ENCODE results near the gene BIRC7. TPM values are rescaled to one million over a fixed set of nuclear protein-coding genes. Genes with fewer than 3 reads are reported as not detected.
A peak's percentile ranks its signal among the peaks of the same experiment; 100 is the strongest.

The BIRC7 gene
- total and polyA plus RNA-seq, 5 donors: not detected

DNA sequence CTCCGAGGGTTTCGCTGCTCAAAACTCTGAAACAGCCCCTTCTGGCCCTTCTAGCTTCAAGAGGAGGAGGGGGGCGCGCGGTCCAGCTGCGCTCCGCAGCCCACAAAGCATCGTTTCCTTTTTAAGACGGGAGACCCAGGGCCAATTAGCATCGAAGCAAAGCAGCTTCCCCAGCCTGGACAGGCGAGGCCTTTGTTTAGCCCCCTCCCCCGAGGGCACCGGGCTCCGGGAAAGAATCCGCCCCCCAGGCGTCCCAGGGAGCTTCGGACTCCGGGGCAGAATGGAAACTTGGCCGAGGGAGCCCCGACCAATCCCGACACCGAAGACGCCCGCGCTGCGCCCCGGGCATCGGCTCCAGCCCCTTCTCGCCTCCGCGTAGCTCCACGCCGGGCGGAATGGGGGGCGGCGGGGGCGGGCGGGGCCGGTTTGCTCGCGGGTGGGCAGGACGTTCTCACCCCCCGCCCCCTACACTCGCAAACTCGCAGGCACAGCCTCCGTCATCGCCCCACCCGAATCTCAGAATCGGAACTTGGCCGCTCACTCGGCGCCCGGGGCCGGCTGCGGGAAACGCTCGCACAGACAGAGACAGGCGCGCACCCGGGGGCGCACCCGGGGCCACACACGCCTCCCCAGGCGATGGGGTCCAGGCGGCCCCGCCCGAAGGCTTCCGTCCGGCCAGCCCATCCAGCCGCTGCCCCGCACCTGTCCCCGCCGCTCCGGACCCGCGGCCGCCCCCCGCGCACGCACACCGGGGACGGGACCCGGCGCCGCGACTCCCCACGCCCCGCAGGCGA is 17.9 kb downstream of the BIRC7 start:
- WGBS: 1% methylated on average over 89 of the region's 89 CpGs
- no peak for DNase-seq
- H3K27ac ChIP-seq (ENCODE audit: low read length): no peak overlapping the region
- H3K27me3 ChIP-seq (ENCODE audit: control insufficient read depth, insufficient read depth): no peaks in the 10 kb centered on the region
- H3K4me1 ChIP-seq (ENCODE audit: control insufficient read depth, insufficient read depth, low read length): no peaks in the 10 kb centered on the region
- intact Hi-C loops (cut with DNase I): no loop called here
- H3K9me3 ChIP-seq (ENCODE audit: control insufficient read depth, low read length): no peaks in the 10 kb centered on the region
- ATAC-seq: peak in 1 of 2 donors; percentile 34
- H3K4me3 ChIP-seq (ENCODE audit: low read length): peak overlapping the region; percentile 41

DNA sequence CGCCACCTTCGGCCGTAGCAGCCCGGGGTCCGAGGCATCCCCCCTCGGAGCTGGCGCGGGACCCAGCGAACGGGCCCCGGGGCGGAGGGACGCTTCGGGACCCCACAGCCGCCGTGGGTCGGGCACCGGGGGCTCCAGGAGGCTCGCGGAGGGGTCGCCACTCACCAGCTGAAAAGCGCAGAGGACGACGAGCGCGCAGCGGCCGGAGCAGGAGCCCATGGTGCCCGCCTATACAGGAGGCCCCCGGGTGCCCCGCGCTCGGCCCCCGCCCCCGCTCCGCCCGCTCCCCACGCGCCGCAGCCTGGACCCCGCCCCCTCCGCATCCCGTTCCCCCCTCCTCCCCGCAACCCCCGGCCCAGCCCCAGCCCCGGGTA is 18.5 kb downstream of the BIRC7 start, which contains the start of gene NKAIN4:
TSS of gene NKAIN4 (minus strand) at position 232 of the 374 bp plus-strand sequence. CDS start at position 219, 13 bp downstream.
- DNase-seq (no peak), ATAC-seq (no peak)
- no peaks in the 10 kb centered on the region for H3K4me1 ChIP-seq (ENCODE audit: control insufficient read depth, insufficient read depth, low read length)
- H3K27ac ChIP-seq (ENCODE audit: low read length): no peak within 1 kb of the TSS
- WGBS: 3% methylated on average over 43 of the region's 46 CpGs
- intact Hi-C loops (cut with DNase I): no loop called here
- peak within 1 kb of the TSS; percentile 41 for H3K4me3 ChIP-seq (ENCODE audit: low read length)
- H3K27me3 ChIP-seq (ENCODE audit: control insufficient read depth, insufficient read depth): no peaks in the 10 kb centered on the region
- no peaks in the 10 kb centered on the region for H3K9me3 ChIP-seq (ENCODE audit: control insufficient read depth, low read length)

DNA sequence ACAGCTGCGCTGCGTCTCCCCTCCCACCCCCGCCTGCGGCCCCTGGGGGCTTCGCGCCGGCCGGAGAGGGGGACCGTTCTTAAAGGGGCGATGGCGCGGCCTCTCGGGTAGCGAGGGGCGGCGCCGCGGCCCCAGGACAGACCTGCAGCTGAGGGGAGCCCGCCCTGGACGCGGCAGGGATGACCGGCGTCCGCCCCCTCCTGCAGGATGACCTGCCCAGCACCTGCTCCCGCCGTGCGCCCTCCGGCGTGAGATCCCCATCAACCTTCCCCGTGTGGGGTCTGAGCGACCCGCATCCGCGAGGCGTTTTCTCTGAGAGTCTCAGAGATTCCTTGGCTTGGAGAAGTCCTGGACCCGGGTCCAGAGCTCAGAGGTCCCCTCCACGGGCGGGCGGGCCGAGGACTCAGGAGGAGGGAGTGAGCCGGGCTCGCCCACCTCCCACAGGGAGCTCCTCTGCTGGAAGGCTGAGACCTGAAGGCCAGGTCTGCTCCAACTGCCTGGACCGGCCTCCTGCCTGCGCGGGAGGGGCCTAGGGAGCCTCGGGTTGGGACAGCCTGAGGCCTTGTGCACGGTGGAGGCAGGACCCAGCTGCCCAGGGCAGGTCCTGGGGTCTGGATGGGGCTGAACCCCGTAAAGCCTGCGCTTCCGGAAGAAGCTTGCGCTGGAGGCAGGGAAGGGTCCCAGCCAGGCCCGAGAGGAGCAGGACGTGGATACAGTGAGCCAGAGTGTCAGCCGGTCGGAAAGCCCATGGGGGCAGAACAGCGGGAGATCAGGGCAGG is 19.1 kb downstream of the BIRC7 start:
- intact Hi-C loops (cut with DNase I): no loop called here
- Histone ChIP-seq H3K9me3 (ENCODE audit: control insufficient read depth, low read length) (no peaks in the 10 kb centered on the region), H3K27me3 (ENCODE audit: control insufficient read depth, insufficient read depth) (no peaks in the 10 kb centered on the region), H3K27ac (ENCODE audit: low read length) (no peak overlapping the region), H3K4me1 (ENCODE audit: control insufficient read depth, insufficient read depth, low read length) (no peaks in the 10 kb centered on the region), H3K4me3 (ENCODE audit: low read length) (peak overlapping the region; percentile 41)
- 8% methylated on average over 56 of the region's 56 CpGs for WGBS
- DNase-seq: no peak
- ATAC-seq: no peak

GRCh38 chr20:63255931-63256704 is 20.4 kb downstream of the BIRC7 start:
- intact Hi-C loops (cut with DNase I): no loop called here
- no peak overlapping the region for H3K27ac ChIP-seq (ENCODE audit: low read length)
- WGBS: 64% methylated on average over 31 of the region's 31 CpGs
- H3K4me3 ChIP-seq (ENCODE audit: low read length): no peak overlapping the region
- DNase-seq (no peak), ATAC-seq (no peak)
- no peaks in the 10 kb centered on the region for H3K4me1 ChIP-seq (ENCODE audit: control insufficient read depth, insufficient read depth, low read length)
- no peaks in the 10 kb centered on the region for H3K27me3 ChIP-seq (ENCODE audit: control insufficient read depth, insufficient read depth)
- no peaks in the 10 kb centered on the region for H3K9me3 ChIP-seq (ENCODE audit: control insufficient read depth, low read length)

DNA sequence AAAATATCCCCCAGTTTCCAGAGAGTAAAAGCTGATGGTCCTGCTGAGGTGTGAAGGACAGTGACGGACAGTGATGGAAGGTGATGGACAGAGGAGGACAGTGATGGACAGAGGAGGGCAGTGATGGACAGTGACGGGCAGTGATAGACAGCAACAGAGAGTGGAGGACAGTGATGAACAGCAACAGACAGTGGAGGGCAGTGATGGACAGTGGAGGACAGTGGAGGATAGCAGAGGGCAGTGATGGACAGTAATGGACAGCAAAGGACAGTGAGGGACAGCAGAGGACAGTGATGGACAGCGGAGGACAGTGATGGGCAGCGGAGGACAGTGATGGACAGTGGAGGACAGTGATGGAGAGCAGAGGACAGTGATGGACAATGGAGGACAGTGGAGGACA is 21.2 kb downstream of the BIRC7 start:
- WGBS: 91% methylated on average over 4 of the region's 4 CpGs
- Histone ChIP-seq H3K4me3 (ENCODE audit: low read length) (no peak overlapping the region), H3K27ac (ENCODE audit: low read length) (no peak overlapping the region), H3K4me1 (ENCODE audit: control insufficient read depth, insufficient read depth, low read length) (no peaks in the 10 kb centered on the region), H3K9me3 (ENCODE audit: control insufficient read depth, low read length) (no peaks in the 10 kb centered on the region), H3K27me3 (ENCODE audit: control insufficient read depth, insufficient read depth) (no peaks in the 10 kb centered on the region)
- no peak for ATAC-seq
- intact Hi-C loops (cut with DNase I): no loop called here
- no peak for DNase-seq

GRCh38 chr20:63257629-63258028 is 21.9 kb downstream of the BIRC7 start:
- no peaks in the 10 kb centered on the region for H3K9me3 ChIP-seq (ENCODE audit: control insufficient read depth, low read length)
- no peak overlapping the region for H3K27ac ChIP-seq (ENCODE audit: low read length)
- H3K4me3 ChIP-seq (ENCODE audit: low read length): no peak overlapping the region
- no peaks in the 10 kb centered on the region for H3K27me3 ChIP-seq (ENCODE audit: control insufficient read depth, insufficient read depth)
- WGBS: 92% methylated on average over 13 of the region's 13 CpGs
- ATAC-seq (no peak), DNase-seq (no peak)
- intact Hi-C loops (cut with DNase I): no loop called here
- H3K4me1 ChIP-seq (ENCODE audit: control insufficient read depth, insufficient read depth, low read length): no peaks in the 10 kb centered on the region

DNA sequence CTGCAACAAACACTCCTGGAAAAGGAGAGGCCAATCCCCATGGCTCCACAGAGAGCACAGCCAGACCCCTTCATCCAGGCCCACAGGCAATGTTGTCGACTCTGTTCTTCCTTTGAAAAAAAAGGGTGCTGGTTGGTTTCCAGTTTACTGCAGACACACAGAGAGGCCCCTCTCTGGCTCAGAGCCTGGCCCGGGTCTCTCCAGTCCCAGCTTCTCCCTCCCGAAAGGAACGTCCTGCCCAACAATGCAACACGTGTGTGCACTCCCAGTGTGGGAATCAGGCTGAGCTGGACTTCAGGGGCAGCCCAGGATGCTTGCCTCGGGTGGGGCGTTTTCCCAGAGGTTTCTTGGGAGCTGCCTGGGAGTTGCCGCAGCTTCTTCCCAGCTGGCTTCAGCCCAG is 23.1 kb downstream of the BIRC7 start:
- WGBS: 32% methylated on average over 8 of the region's 8 CpGs
- no peaks in the 10 kb centered on the region for H3K4me1 ChIP-seq (ENCODE audit: control insufficient read depth, insufficient read depth, low read length)
- H3K27me3 ChIP-seq (ENCODE audit: control insufficient read depth, insufficient read depth): no peaks in the 10 kb centered on the region
- no peak overlapping the region for H3K27ac ChIP-seq (ENCODE audit: low read length)
- DNase-seq (no peak), ATAC-seq (no peak)
- no peak overlapping the region for H3K4me3 ChIP-seq (ENCODE audit: low read length)
- intact Hi-C loops (cut with DNase I): no loop called here
- no peaks in the 10 kb centered on the region for H3K9me3 ChIP-seq (ENCODE audit: control insufficient read depth, low read length)

DNA sequence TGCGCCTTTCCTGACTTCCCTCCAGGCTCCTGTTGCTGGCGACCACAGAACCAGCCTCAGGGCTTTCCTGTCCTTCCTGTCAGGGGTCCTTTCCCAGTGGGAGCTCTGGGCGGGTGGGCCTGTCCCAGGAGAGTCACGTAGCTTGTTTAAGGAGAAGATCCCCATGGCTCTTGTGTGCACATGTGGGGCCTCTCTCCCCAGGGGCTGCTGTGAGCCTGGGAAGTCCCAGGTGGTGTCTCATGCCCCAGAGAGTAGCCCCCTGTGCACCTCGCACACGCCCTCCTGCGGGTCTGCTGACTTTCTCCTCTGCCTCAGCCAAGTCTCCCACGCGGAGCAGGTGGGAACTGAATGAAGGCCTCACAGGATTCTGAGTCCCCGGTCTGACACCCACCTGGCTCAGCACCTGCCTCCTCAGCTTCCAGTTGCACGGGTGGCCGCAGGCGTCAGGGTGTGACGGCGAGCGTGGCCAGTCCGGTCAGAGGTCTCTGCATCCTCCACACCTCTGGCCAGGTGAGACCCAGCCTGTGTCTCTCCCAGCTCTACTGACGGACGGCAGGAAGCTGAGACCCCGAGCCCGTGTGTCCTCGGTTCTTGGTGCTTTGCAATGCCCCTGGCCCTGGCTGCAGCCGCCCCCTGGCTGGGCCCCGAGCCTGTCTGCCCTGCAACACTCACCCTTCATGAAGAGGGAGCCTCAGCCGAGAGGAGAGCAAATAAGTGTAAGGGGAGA is 24.2 kb downstream of the BIRC7 start:
- Histone ChIP-seq H3K9me3 (ENCODE audit: control insufficient read depth, low read length) (no peaks in the 10 kb centered on the region), H3K27ac (ENCODE audit: low read length) (no peak overlapping the region), H3K4me1 (ENCODE audit: control insufficient read depth, insufficient read depth, low read length) (no peaks in the 10 kb centered on the region), H3K27me3 (ENCODE audit: control insufficient read depth, insufficient read depth) (no peaks in the 10 kb centered on the region), H3K4me3 (ENCODE audit: low read length) (no peak overlapping the region)
- ATAC-seq (no peak), DNase-seq (no peak)
- WGBS: 80% methylated on average over 25 of the region's 25 CpGs
- intact Hi-C loops (cut with DNase I): no loop called here

DNA sequence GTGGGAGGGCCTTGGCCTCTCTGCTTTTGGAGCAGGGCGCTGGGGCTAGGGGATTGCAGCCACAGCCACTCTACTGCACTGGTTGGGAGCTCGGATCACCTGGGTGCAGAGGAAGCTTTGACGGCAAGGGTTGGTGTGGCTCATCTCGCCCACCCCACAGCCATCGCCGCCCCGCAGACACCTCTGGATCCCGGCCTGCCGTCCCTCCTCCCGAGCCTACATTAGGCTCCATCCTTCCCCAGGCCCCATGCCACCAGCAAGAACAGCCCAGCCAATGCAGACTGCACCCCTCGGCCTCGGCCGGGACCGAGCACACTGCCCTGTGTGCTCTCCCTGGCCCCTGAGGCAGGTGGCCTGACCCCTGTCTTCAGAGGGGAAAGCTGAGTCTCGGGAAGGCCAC is 24.8 kb downstream of the BIRC7 start:
- 85% methylated on average over 15 of the region's 15 CpGs for WGBS
- ATAC-seq (no peak), DNase-seq (no peak)
- no peaks in the 10 kb centered on the region for H3K9me3 ChIP-seq (ENCODE audit: control insufficient read depth, low read length)
- no peaks in the 10 kb centered on the region for H3K4me1 ChIP-seq (ENCODE audit: control insufficient read depth, insufficient read depth, low read length)
- H3K4me3 ChIP-seq (ENCODE audit: low read length): no peak overlapping the region
- H3K27ac ChIP-seq (ENCODE audit: low read length): no peak overlapping the region
- intact Hi-C loops (cut with DNase I): no loop called here
- H3K27me3 ChIP-seq (ENCODE audit: control insufficient read depth, insufficient read depth): no peaks in the 10 kb centered on the region

DNA sequence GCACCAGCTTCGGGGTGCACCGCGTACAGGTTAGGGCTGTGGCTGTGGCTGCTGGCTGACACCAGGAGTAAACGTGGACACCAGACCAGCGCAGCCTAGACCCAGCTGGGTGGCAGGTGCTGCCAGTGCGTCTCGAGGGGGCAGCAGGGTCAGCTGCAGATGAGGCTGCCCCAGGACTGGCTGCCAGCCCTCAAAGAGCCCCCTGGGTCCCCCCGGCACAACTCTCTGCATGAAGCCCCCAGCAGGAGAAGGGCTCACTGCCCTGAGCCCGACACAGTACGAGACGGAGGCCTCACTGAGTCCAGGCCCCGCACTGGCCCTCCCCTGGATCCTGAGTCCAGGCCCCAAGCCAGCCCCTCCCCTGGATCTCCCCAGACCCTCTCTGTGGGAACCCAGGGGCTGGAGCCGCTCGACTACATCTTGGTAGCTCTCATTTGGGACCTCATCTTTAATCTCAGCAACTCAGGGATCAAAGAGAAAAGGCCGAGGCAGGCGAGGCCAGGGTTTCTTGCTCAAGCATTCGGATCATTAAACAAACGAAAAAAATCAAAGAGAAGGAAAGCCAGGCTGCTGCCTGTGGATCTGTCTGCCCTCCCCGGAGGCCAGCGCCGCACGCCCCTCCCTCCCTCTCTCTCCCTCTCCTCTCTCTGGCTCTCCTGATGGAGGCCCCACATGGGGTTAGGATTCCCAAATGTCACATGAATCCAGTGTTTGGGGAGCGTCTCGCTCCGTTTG is 25.5 kb downstream of the BIRC7 start:
- no peak for DNase-seq
- Histone ChIP-seq H3K27me3 (ENCODE audit: control insufficient read depth, insufficient read depth) (no peaks in the 10 kb centered on the region), H3K27ac (ENCODE audit: low read length) (no peak overlapping the region), H3K4me1 (ENCODE audit: control insufficient read depth, insufficient read depth, low read length) (no peaks in the 10 kb centered on the region), H3K9me3 (ENCODE audit: control insufficient read depth, low read length) (no peaks in the 10 kb centered on the region), H3K4me3 (ENCODE audit: low read length) (no peak overlapping the region)
- intact Hi-C loops (cut with DNase I): no loop called here
- WGBS: 46% methylated on average over 25 of the region's 25 CpGs
- ATAC-seq: no peak
